ENCODE data around the gene CNBP. TPM values are rescaled to one million over a fixed set of nuclear protein-coding genes. Genes with fewer than 3 reads are reported as not detected.
A peak's percentile ranks its signal among the peaks of the same experiment; 100 is the strongest.
"Not testable (repeated sequence)": the region's sequence is repeated elsewhere in the genome, so short reads cannot be mapped to it uniquely, and the experiment has no call there.

CNBP gene
- 100 to 1,000 TPM; 305 to 379 TPM for total RNA-seq

- H3K27ac Mint-ChIP-seq, result peak within 1 kb of the TSS; percentile 99
- H3K9me3 Mint-ChIP-seq (ENCODE audit: low read depth), result no peaks in the 10 kb centered on the region
- peaks cover 29% of the 10 kb centered on the region for H3K4me1 Mint-ChIP-seq
- ATAC-seq, result peak; percentile 95
- POLR2A ChIA-PET, result interaction anchor here (0.6 to 1.5 kb wide), 4 partner anchors 22 to 135 kb away, joined by 3 read pairs; no protein-coding TSS in a partner anchor
- CTCF ChIA-PET, result interaction anchor here (0.6 to 6.7 kb wide), 4 partner anchors 13 to 65 kb away, joined by 3 to 49 read pairs (median 4); partner anchors contain the start of genes COPG1 and ISY1
- H3K36me3 Mint-ChIP-seq (ENCODE audit: low read depth), result peaks cover 42% of the 10 kb centered on the region
- DNase-seq, result peak; percentile 96
- no peaks in the 10 kb centered on the region for H3K27me3 Mint-ChIP-seq
- intact Hi-C loops (cut with DNase I, micrococcal nuclease), result loop anchor here (1.0 to 10.0 kb wide), 17 partner anchors 22 to 1129 kb away; partner anchors contain the start of genes COPG1 (in 2 of the 2), ACAD9 (in 1 of the 2), HMCES (in 1 of the 2) and ISY1 (in 1 of the 2)
- H3K4me3 Mint-ChIP-seq, result peak within 1 kb of the TSS; percentile 96
Measured at GRCh38 chr3:129183569-129184395, at the start of gene CNBP. TSS of gene CNBP (minus strand) at chr3:129183896. CDS start at chr3:129171757, 12,139 bp downstream.

- POLR2A ChIA-PET, result interaction anchor here (0.6 to 0.7 kb wide), 4 partner anchors 48 to 194 kb away, joined by 3 to 12 read pairs (median 6); no protein-coding TSS in a partner anchor
Measured at GRCh38 chr3:129231331-129232119, 47.8 kb upstream of the CNBP start.

GRCh38 chr3:129230311-129231019 lies 46.8 kb upstream of the CNBP start:
- no peaks in the 10 kb centered on the region for H3K36me3 Mint-ChIP-seq (ENCODE audit: low read depth)
- H3K27me3 Mint-ChIP-seq, result no peaks in the 10 kb centered on the region
- H3K4me3 Mint-ChIP-seq, result no peak overlapping the region
- DNase-seq, result peak; percentile 67
- intact Hi-C loops (cut with DNase I, micrococcal nuclease), result loop anchor here (1.0 to 5.0 kb wide), 2 partner anchors 46 to 48 kb away; partner anchors contain the start of gene CNBP (in 1 of the 2)
- H3K9me3 Mint-ChIP-seq (ENCODE audit: low read depth), result no peaks in the 10 kb centered on the region
- POLR2A ChIA-PET, result interaction anchor here (0.5 to 0.6 kb wide), 4 partner anchors 20 to 193 kb away, joined by 3 to 12 read pairs (median 4); no protein-coding TSS in a partner anchor
- H3K27ac Mint-ChIP-seq, result peak overlapping the region; percentile 44
- ATAC-seq, result peak; percentile 99
- CTCF ChIA-PET, result interaction anchor here (0.6 to 2.1 kb wide), 7 partner anchors 16 to 260 kb away, joined by 3 to 10 read pairs (median 3); partner anchors contain the start of gene COPG1
- peaks cover 19% of the 10 kb centered on the region for H3K4me1 Mint-ChIP-seq

More at GRCh38 chr3:129231331-129232119, 47.8 kb upstream of the CNBP start:
- H3K27me3 Mint-ChIP-seq, result no peaks in the 10 kb centered on the region
- H3K4me1 Mint-ChIP-seq, result peaks cover 14% of the 10 kb centered on the region
- no peak for DNase-seq
- CTCF ChIA-PET, result interaction anchor here (0.6 to 2.1 kb wide), 8 partner anchors 15 to 261 kb away, joined by 3 to 10 read pairs (median 4); partner anchors contain the start of gene COPG1
- no peak for ATAC-seq
- intact Hi-C loops (cut with DNase I, micrococcal nuclease), result loop anchor here in 1 of 2 experiments (5.0 kb wide), 1 partner anchor 49 kb away; the partner anchor contains the start of gene CNBP
- no peaks in the 10 kb centered on the region for H3K9me3 Mint-ChIP-seq (ENCODE audit: low read depth)
- no peak overlapping the region for H3K4me3 Mint-ChIP-seq
- no peak overlapping the region for H3K27ac Mint-ChIP-seq
- H3K36me3 Mint-ChIP-seq (ENCODE audit: low read depth), result no peaks in the 10 kb centered on the region

GRCh38 chr3:129228891-129229585 lies 45.3 kb upstream of the CNBP start:
- no peaks in the 10 kb centered on the region for H3K36me3 Mint-ChIP-seq (ENCODE audit: low read depth)
- intact Hi-C loops (cut with DNase I, micrococcal nuclease), result no loop called here
- no peaks in the 10 kb centered on the region for H3K27me3 Mint-ChIP-seq
- H3K4me3 Mint-ChIP-seq, result no peak overlapping the region
- H3K4me1 Mint-ChIP-seq, result peaks cover 24% of the 10 kb centered on the region
- DNase-seq (no peak), ATAC-seq (no peak)
- peak overlapping the region; percentile 6 for H3K27ac Mint-ChIP-seq
- CTCF ChIA-PET, result interaction anchor here (1.0 kb wide), 1 partner anchor 258 kb away, joined by 3 read pairs; no protein-coding TSS in a partner anchor
- no peaks in the 10 kb centered on the region for H3K9me3 Mint-ChIP-seq (ENCODE audit: low read depth)
- POLR2A ChIA-PET, result no interaction called here

- ATAC-seq, result no peak
- Mint-ChIP-seq H3K27ac (no peak overlapping the region), H3K4me3 (no peak overlapping the region), H3K9me3 (ENCODE audit: low read depth) (no peaks in the 10 kb centered on the region), H3K27me3 (no peaks in the 10 kb centered on the region), H3K36me3 (ENCODE audit: low read depth) (no peaks in the 10 kb centered on the region), H3K4me1 (peaks cover 20% of the 10 kb centered on the region)
- intact Hi-C loops (cut with DNase I, micrococcal nuclease), result no loop called here
- DNase-seq, result no peak
- CTCF ChIA-PET, result interaction anchor here (2.1 to 5.8 kb wide), 2 partner anchors 13 to 19 kb away, joined by 15 to 33 read pairs; no protein-coding TSS in a partner anchor
- POLR2A ChIA-PET, result no interaction called here
Measured at GRCh38 chr3:129226374-129226773, 42.7 kb upstream of the CNBP start.

- no peaks in the 10 kb centered on the region for H3K36me3 Mint-ChIP-seq (ENCODE audit: low read depth)
- no peaks in the 10 kb centered on the region for H3K9me3 Mint-ChIP-seq (ENCODE audit: low read depth)
- H3K27me3 Mint-ChIP-seq, result no peaks in the 10 kb centered on the region
- peak overlapping the region; percentile 38 for H3K27ac Mint-ChIP-seq
- CTCF ChIA-PET, result interaction anchor here (0.5 to 5.8 kb wide), 9 partner anchors 10 to 873 kb away, joined by 3 to 33 read pairs (median 4); no protein-coding TSS in a partner anchor
- intact Hi-C loops (cut with DNase I, micrococcal nuclease), result no loop called here
- peak; percentile 74 for ATAC-seq
- peak; percentile 32 for DNase-seq
- no peak overlapping the region for H3K4me3 Mint-ChIP-seq
- peaks cover 13% of the 10 kb centered on the region for H3K4me1 Mint-ChIP-seq
- POLR2A ChIA-PET, result interaction anchor here (0.6 kb wide), 1 partner anchor 380 kb away, joined by 3 read pairs; no protein-coding TSS in a partner anchor
Measured at GRCh38 chr3:129224984-129225393, 41.3 kb upstream of the CNBP start.

GRCh38 chr3:129224387-129224786 lies 40.7 kb upstream of the CNBP start:
- DNase-seq; H3K9me3 Mint-ChIP-seq (ENCODE audit: low read depth); H3K4me3 Mint-ChIP-seq; intact Hi-C loops (cut with DNase I, micrococcal nuclease); H3K36me3 Mint-ChIP-seq (ENCODE audit: low read depth); H3K27me3 Mint-ChIP-seq; H3K27ac Mint-ChIP-seq; ATAC-seq: not testable (repeated sequence)
- H3K4me1 Mint-ChIP-seq, result peaks cover 12% of the 10 kb centered on the region
- ChIA-PET CTCF (interaction anchor here (0.6 to 5.8 kb wide), 8 partner anchors 9 to 873 kb away, joined by 3 to 33 read pairs (median 4); no protein-coding TSS in a partner anchor), POLR2A (interaction anchor here (0.7 kb wide), 1 partner anchor 100 kb away, joined by 9 read pairs; no protein-coding TSS in a partner anchor)

GRCh38 chr3:129218742-129219141 lies 35.0 kb upstream of the CNBP start:
- no peak overlapping the region for H3K4me3 Mint-ChIP-seq
- no peaks in the 10 kb centered on the region for H3K27me3 Mint-ChIP-seq
- intact Hi-C loops (cut with DNase I, micrococcal nuclease), result no loop called here
- no peaks in the 10 kb centered on the region for H3K36me3 Mint-ChIP-seq (ENCODE audit: low read depth)
- no peaks in the 10 kb centered on the region for H3K9me3 Mint-ChIP-seq (ENCODE audit: low read depth)
- H3K4me1 Mint-ChIP-seq, result no peaks in the 10 kb centered on the region
- DNase-seq (no peak), ATAC-seq (no peak)
- H3K27ac Mint-ChIP-seq, result no peak overlapping the region
- ChIA-PET POLR2A (no interaction called here), CTCF (no interaction called here)

- DNase-seq (no peak), ATAC-seq (no peak)
- no peaks in the 10 kb centered on the region for H3K9me3 Mint-ChIP-seq (ENCODE audit: low read depth)
- no peaks in the 10 kb centered on the region for H3K36me3 Mint-ChIP-seq (ENCODE audit: low read depth)
- H3K27ac Mint-ChIP-seq, result no peak overlapping the region
- H3K4me1 Mint-ChIP-seq, result no peaks in the 10 kb centered on the region
- intact Hi-C loops (cut with DNase I, micrococcal nuclease), result no loop called here
- CTCF ChIA-PET, result interaction anchor here (1.0 kb wide), 1 partner anchor 79 kb away, joined by 3 read pairs; no protein-coding TSS in a partner anchor
- POLR2A ChIA-PET, result no interaction called here
- H3K4me3 Mint-ChIP-seq, result no peak overlapping the region
- no peaks in the 10 kb centered on the region for H3K27me3 Mint-ChIP-seq
Measured at GRCh38 chr3:129213238-129213637, 29.5 kb upstream of the CNBP start.

- Mint-ChIP-seq H3K27ac (no peak overlapping the region), H3K36me3 (ENCODE audit: low read depth) (no peaks in the 10 kb centered on the region), H3K4me3 (no peak overlapping the region), H3K4me1 (no peaks in the 10 kb centered on the region), H3K9me3 (ENCODE audit: low read depth) (no peaks in the 10 kb centered on the region), H3K27me3 (no peaks in the 10 kb centered on the region)
- ATAC-seq (no peak), DNase-seq (no peak)
- ChIA-PET CTCF (interaction anchor here (0.6 kb wide), 1 partner anchor 220 kb away, joined by 3 read pairs; no protein-coding TSS in a partner anchor), POLR2A (no interaction called here)
- intact Hi-C loops (cut with DNase I, micrococcal nuclease), result no loop called here
Measured at GRCh38 chr3:129211772-129212171, 28.1 kb upstream of the CNBP start.

All from activated CD4-positive, alpha-beta T cell treated with anti-CD3 and anti-CD28 coated beads for 36 hours (primary cell).